Stimulated activated CD4-positive, alpha-beta T cell treated with anti-CD3 and anti-CD28 coated beads, Interleukin-2, amount 100 ng/mL, for 48 hours (primary cell): ENCODE measurements around the gene ATG2B.

Source experiments
- DNase-seq, 2 donors: peaks; one replicate each; pipeline ENCODE4 v3.0.0-alpha.2; 2020

ATG2B gene, protein sequence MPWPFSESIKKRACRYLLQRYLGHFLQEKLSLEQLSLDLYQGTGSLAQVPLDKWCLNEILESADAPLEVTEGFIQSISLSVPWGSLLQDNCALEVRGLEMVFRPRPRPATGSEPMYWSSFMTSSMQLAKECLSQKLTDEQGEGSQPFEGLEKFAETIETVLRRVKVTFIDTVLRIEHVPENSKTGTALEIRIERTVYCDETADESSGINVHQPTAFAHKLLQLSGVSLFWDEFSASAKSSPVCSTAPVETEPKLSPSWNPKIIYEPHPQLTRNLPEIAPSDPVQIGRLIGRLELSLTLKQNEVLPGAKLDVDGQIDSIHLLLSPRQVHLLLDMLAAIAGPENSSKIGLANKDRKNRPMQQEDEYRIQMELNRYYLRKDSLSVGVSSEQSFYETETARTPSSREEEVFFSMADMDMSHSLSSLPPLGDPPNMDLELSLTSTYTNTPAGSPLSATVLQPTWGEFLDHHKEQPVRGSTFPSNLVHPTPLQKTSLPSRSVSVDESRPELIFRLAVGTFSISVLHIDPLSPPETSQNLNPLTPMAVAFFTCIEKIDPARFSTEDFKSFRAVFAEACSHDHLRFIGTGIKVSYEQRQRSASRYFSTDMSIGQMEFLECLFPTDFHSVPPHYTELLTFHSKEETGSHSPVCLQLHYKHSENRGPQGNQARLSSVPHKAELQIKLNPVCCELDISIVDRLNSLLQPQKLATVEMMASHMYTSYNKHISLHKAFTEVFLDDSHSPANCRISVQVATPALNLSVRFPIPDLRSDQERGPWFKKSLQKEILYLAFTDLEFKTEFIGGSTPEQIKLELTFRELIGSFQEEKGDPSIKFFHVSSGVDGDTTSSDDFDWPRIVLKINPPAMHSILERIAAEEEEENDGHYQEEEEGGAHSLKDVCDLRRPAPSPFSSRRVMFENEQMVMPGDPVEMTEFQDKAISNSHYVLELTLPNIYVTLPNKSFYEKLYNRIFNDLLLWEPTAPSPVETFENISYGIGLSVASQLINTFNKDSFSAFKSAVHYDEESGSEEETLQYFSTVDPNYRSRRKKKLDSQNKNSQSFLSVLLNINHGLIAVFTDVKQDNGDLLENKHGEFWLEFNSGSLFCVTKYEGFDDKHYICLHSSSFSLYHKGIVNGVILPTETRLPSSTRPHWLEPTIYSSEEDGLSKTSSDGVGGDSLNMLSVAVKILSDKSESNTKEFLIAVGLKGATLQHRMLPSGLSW (N-terminal part only)

DNA sequence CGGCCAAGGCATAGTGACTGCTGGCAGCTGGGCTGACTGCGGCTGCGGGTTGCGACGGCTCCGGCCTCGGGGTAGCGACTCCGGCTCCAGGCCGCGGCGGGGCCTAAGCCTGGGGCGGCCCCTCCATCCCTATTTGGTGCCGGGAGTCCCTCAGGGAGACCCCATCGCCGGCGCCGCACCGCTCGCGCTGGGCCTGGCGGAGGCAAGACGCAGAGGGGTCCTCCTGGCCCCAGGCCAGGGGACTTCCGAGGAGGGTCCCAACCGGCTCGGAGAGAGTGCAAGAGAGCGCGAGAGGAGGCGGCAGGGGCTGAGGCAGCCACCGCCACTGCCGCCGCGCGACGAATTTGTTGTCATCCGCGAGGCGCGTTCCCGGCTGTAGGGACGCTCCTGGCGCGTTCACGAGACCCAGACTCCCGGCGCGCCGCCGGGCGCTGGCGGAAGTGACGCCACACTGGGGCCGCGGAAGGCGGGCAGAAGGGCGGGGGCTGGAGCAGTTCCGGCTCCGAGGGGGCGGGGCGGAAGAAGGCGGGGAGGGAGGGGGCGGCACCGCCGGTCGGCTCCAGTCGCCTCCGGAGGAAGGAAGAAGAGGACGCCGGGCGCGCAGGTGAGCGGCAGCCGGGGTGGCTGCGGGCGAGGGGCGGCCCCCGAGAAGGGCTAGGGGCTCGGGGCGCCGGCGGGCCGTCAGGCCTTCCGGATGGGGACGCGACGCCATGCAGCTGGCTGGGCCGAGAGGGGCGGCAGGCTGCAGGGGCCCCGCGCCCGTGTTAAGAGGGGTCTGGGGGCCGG lies at the start of gene ATG2B, which contains the start of gene GSKIP:
TSS of gene ATG2B (minus strand) at position 377 of the 786 bp plus-strand sequence. CDS start at position 12, 365 bp downstream.
TSS of gene GSKIP (plus strand) at position 562 of the 786 bp plus-strand sequence. CDS start 18,722 bp downstream, outside the sequence.
- peak; percentile 97 for DNase-seq

DNA sequence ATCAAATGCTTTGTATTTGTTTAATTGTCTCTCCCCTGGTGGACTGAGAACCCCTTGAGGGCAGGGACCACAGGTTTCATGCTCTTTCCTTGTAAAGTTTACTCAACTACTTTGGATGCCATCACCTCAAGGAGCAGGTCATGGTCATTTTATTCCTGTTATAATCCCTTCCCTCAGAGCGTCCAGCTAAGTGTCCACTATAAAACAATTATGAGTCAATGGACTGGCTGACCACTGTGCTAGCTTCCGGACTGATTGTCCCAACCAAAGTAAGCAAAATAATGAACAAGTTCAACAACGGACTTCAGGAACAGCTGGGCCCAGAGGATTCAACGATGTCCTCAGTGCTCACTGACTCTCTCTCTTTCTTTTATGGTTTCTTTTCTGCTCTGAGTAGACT lies 47.0 kb upstream of the ATG2B start:
- no peak for DNase-seq

DNA sequence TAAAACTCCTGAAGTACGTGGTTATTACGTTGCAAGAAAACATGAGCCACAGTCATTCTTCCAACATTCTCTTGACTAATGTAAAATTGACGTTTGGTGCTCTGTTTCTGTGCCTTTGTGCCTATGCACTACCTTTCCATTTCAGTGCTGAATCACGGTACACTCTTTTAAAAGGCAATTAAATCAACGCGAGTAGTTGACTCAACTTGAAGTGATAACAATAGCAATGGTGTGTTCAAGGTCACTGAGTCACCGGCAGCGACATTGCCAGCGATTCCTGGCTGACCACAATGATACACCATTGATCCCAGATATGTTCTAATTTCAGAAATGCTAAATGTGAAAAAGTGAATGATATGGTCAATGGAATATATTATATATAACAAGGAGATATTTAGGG lies 46.6 kb upstream of the ATG2B start:
- no peak for DNase-seq

DNA sequence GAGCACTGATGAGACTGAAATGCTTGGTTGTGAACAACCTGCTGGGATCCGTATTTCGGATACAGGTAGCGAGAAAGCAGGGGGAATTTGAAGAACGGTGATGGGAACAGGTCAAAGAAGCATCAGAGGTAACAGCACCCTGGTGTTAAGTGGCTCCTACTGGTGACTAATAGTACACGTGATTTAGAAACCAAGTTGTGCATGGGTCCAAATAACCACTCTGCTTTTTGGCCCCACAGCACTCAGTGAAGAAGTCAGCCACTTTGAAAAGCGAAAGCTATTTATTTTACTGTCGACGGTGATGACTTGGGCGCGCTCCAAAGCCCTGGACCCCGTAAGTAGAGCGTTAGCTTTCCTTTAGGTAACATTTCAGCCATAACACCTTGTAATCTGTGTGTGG lies 45.5 kb upstream of the ATG2B start:
- DNase-seq: no peak

DNA sequence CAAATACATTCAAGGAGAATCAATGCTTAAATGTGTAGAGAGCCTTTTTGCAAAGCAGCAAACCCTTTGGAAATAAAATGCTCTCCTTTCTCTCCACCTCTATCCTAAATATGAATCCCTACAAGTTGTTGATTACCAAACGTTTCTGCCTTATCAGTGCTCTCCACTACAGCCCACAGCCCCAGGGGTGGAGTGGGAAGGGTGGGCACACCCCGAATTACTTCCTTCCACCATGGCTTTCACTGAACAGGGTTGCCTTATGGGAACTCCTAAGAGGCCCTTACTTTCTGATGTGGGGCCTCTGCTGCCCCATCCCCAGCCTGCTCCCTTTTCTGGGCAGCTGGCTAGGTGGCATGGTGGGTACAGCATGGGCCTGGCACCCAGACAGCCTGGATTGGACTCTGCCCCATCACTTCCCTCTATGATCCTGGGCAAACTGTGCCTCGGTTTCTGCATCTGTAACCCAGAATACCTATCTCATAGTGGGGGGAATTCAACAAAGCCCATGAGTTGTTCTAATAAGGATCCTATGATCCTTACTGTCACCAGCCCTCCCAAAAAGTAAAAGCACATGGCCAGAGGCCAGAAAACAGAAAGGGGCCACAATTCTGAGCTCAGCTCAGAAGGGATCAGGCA lies 44.9 kb upstream of the ATG2B start:
- no peak for DNase-seq

DNA sequence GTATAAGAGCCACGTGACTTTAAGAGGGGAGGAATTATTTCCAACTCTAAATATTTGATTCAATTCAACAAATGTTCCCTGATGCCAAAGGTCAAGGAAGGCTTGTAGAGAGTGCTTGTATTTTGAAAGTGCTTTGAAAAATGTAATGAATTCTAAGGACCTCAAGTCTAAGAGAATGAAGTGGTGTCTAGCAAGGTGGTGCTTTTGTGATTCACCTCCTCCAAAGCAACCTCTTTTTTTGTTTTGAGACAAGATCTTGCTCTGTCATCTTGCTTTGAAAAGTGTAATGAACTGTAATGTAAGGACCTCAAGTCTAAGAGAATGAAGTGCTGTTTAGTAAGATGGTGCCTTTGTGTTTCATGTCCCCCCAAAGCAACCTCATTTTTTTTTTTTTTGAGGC lies 42.5 kb upstream of the ATG2B start:
- DNase-seq: no peak

DNA sequence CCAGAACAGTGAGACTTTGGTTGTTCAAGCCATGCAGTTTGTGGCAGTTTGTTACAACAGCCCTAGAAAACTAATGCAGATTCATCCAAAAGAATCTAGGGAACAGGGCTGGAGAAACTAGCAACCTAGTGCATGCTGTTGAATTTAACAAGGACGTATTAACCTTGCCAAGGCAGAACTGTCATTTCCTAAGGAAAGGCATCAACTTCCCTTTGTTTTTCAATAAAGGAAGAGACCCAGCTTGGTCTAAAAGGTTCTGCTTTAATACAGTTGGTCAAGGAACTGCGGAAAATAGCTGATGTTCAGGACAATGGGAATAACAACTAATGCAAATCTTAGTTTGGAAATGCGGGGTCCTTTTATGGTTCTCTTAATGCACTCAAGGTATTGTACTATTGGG lies 40.3 kb upstream of the ATG2B start:
- no peak for DNase-seq

DNA sequence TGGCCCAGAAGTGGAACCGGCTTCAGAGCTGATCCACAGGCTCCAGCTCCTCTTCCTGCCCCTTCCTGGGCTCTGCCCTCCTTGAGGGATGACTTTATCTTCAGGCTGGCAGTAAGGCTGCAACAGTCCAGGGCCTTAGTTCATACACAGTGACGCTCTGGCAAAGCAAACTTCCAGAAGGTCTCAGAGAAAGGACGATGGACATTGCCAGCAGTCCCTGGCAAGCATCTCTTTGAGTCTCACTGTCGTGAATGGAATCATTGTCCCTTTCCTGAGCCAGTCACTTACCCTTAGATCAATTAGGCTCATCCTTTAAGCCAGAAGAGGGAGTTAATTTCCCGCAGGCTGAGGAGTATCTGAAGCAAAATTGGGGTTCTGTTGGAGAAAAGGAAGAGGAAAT lies 37.4 kb upstream of the ATG2B start:
- DNase-seq: no peak

DNA sequence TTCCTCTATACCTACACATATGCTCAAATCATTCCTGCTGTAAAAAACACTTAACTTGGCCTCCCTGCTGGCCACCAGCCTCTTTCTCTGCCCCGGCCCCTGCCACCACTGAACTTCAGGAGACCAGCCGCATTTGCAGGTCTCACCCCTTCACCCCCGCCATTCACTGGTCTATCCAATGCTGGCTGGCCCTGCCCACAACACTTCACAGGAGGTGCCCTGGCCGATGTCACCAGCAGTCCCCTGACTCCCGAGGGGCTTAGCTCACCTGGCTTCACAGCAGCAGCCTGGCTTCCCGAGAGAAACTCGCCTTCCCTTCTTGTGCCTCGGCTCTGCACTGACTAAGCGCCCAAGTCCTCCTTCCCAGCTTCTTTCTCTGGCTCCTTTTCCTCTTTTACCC lies 36.3 kb upstream of the ATG2B start:
- no peak for DNase-seq

DNA sequence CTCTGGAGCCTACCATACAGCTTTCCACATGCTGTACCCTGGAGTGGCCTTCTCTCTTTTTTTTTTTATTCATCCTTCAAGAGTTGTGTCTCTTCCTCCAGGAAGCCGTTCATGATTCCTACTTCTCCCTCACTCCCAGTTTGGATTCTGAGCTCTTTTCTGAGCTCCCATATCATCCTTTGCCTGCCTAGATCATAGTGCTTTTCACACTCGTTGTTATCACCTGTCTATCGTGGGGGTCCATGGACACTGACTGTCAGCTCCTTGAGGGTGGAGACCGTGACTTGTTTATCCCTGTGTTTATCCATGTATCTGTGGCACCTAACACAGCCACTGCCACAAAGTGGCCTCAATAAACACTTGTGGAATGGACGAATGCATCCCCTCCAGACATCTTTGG lies 35.8 kb upstream of the ATG2B start:
- DNase-seq: no peak

DNA sequence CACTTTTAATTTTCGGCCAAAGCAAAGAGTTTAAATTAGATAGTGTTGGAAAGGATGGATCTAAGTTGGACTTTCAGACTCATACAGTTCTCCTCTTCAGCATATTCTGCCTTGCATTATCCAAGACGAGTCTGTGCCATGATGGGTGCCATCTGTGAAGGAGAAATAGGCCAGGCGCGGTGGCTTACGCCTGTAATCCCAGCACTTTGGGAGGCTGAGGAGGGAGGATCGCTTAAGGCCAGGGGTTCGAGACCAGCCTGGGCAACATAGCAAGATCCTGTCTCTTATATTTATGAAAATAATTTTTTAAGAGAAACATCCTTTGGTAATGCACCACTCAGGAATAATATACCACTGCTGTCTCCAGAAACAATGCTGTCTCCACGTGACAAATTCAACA lies 35.3 kb upstream of the ATG2B start:
- no peak for DNase-seq

DNA sequence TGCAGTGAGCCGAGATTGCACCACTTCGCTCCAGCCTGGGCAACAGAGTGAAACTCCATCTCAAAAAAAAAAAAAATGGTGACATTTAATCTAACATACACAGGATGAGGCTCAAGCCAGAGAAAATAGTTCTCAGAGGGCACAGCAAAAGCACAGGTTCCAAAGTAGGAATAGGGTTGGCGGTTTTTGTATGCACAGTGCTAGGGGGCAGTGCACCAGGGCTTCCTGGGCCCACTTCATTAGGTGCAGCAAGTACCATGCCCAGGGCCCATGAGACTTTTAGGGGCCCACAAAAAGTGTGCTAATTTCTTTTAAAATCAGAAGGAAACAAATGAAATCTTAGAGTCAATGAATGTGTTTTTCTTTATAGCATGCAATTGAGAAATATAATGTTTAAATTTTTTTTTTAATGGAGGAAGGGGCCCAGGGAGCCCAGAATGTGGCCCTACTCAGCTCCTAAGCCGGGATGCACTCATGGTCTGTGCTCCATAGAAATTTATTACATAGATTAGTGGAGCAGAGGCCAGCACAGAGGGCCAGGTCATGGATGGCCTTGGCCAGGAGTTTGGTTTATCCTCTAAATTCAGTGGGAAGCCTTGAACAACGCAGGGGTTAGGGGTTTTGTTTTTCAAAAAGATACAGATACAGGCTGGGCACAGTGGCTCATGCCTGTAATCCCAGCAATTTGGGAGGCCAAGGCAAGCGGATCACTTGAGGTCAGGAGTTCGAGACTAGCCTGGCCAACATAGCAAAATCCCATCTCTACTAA lies 31.1 kb upstream of the ATG2B start:
- DNase-seq: no peak

DNA sequence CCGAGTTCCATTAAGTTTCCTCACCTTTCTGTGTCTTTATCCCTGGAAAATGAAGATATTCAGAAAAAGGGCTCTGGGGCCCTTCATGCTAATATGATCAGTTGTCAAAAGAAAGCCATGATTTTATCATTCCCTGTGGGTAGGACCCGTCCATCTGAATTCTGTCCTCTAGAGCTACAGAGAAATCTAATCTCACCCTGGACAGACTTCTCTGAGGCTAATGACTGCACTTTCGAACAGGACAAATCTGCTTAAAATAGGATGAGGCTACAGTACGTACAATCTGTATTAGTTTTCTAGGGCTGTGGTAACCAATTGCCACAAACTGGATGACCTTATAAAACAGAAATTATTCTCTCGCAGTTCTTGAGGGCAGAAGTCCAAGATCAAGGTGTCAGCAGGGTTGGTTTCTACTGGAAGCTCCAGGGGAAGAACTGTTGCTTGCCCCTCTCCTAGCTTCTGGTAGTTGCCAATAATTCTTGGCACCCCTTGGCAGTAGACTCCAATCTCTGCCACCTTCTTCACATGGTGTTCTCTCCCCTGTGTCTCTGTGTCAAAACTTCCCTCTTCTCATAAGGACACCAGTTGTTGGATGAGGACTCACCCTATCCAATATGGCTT lies 30.0 kb upstream of the ATG2B start:
- DNase-seq: no peak

DNA sequence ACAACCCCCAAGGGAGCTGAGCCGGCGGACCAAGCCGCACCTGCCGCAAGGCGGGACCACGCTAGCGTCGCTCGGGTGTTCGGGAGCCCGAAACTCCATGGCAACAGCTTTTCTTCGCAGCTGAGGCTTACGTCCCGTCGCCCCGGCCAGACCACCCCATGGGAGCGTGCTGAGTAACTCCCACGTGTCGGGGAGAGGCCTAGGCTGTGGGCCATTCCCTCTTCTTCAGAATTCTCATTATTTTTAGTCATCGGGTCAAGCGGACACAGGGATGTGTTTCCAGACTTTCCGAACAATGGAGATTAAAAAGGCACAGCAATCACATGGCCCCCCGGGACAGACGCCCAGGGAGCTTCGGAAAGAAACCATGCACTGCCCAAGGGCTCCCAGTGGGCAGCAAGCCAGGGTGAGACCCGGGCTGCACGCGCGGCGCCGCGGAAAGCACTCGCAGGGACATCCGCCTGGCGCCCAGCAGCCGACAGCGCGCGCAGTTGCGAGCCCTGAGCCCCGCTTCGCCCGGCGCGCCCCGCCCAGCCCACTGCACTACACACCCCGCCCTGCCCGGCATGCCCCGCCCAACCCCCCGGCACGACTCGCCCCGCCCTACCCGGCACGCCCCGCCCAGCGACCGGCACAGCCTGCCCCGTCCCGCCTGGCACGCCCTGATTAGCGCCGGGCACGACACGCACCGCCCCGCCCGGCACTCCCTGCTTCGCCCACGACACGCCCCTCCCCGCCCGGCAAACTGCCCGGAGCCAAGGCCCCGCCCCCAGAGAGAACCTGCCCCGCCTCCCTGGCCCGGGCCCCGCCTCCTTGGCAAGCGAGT lies 28.4 kb upstream of the ATG2B start:
- DNase-seq: peak; percentile 100

DNA sequence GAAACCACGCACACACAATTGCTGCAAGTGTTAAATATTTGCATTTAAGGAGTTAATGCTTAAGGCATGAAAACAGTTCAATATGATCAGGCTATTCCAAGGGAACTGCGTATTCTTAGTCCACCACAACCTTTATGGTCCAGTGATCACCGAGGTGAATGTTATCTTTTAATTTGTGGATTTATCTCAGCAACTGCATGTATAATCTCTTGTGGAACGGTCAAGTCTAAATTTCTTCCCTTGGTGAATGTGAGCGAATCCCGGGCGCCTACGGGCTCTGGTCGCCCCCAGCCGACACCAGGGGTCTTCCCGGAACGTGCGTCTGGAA lies 27.8 kb upstream of the ATG2B start:
- DNase-seq: no peak

DNA sequence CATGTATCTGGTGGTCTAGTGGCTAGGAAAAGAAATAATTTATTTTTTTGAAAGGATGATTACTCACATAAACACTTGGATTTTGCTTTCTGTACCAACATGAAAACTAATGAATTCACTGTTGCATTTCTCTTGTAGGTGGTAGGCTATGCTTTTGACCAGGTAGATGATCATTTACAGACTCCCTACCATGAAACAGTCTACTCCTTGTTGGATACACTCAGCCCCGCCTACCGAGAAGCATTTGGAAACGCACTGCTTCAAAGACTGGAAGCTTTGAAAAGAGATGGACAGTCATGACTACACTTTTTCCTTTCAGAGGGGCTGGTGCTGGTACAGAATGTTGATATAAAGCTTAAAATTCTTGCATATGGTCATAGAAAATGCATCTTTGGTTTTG lies 22.2 kb upstream of the ATG2B start:
- no peak for DNase-seq

DNA sequence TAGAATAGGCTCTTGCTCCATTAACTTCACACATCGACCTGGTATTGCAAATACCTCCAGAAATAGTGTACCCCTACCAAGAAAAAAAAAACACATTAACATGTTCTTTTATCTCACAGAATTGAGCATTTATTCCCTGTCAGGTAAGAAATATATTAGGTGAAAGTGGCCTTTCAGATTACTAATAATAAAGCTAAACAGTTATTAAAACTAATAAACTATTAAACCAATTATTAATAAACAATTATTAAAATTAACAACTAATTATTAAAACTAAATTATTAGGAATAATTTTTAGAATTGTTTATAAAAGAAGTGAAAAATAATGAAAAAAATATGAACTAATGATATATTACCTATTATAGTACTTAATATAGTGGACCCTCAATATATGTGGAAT lies 21.6 kb upstream of the ATG2B start:
- no peak for DNase-seq

DNA sequence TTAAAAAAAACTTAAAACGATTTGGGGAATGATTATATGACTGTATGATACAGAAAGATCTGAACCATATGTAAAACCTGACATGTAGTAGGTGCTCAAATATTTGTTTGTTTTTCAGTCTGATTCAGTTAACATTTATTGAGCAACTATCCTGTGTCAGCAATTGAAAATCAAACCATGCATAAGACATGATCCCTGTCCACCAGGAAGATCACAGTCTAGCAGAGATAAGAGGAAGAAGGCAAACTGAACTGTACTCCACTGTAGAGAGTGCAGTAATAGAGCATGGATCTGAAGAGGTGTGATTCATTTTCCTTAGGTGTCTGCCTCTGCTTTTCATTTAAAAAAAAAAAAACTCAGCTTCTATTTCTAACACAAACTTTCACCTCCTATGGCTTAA lies 20.9 kb upstream of the ATG2B start:
- no peak for DNase-seq

DNA sequence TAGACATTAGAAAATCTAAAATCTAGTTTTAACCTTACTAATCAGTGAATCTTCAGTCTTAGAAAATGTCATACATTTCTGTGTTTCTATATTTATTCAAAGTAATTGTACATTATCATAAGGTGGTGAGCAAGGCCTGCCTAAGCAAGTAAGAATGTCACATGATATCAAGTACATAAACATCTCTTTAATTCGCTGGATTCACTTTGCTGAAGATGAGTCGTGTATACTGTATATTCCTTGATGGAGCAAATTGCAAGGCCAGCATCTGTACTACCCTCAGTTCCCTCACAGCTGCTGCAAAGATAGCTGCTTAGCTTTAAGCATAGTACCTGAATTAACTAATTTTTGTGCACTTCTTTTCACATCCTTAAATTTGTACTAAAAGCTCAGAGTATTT lies 20.3 kb upstream of the ATG2B start:
- no peak for DNase-seq

DNA sequence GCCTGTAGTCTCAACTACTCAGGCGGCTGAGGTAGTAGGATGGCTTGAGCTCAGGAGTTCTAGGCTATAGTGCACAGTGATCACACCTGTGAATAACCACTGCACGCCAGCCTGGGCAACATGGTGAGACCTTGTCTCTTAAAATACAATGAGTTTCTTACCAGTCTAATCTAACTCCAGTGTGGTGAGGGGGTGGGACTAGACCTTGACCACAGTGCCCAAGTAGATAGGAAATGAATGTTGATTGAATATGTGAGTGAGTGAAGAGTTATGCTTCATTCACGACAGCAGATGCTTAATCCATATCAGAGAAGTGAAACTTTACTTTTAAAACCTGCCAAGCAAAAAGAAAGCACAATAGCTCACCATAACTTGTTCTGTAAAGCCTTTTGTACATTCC lies 17.6 kb upstream of the ATG2B start:
- no peak for DNase-seq
